IMR-90 (cell line): ENCODE data around the gene ITGB2.

Experiments
- BHLHE40 ChIP-seq: fragments of 150-350 bp; IDR thresholded peaks from 2 replicates; pipeline ENCODE4 v1.6.1; 2016; ENCODE audit warnings: mild to moderate bottlenecking, low read depth, low read length
- CEBPB ChIP-seq: IDR thresholded peaks from 2 replicates; pipeline ENCODE4 v1.6.1; 2012; ENCODE audit warnings: low read depth, low read length, improper control_type of control experiment
- CHD1 ChIP-seq: IDR thresholded peaks from 2 replicates; pipeline ENCODE4 v1.6.1; 2012; ENCODE audit warnings: low read depth, low read length, improper control_type of control experiment
- CTCF ChIP-seq: conservative IDR thresholded peaks from 2 replicates; pipeline ENCODE4 v1.5.1; 2012; ENCODE audit warnings: mild to moderate bottlenecking, low read depth, low read length, improper control_type of control experiment
- MXI1 ChIP-seq: IDR thresholded peaks from 2 replicates; pipeline ENCODE4 v1.6.1; 2012; ENCODE audit warnings: low read depth, mild to moderate bottlenecking, low read length, moderate library complexity, borderline replicate concordance
- POLR2A ChIP-seq: IDR thresholded peaks from 2 replicates; pipeline ENCODE4 v1.6.1; 2012; ENCODE audit warnings: mild to moderate bottlenecking, low read depth, low read length
- RFX5 ChIP-seq: IDR thresholded peaks from 2 replicates; pipeline ENCODE4 v1.8.0; 2012; ENCODE audit warnings: low read depth, mild to moderate bottlenecking, low read length, moderate library complexity

DNA sequence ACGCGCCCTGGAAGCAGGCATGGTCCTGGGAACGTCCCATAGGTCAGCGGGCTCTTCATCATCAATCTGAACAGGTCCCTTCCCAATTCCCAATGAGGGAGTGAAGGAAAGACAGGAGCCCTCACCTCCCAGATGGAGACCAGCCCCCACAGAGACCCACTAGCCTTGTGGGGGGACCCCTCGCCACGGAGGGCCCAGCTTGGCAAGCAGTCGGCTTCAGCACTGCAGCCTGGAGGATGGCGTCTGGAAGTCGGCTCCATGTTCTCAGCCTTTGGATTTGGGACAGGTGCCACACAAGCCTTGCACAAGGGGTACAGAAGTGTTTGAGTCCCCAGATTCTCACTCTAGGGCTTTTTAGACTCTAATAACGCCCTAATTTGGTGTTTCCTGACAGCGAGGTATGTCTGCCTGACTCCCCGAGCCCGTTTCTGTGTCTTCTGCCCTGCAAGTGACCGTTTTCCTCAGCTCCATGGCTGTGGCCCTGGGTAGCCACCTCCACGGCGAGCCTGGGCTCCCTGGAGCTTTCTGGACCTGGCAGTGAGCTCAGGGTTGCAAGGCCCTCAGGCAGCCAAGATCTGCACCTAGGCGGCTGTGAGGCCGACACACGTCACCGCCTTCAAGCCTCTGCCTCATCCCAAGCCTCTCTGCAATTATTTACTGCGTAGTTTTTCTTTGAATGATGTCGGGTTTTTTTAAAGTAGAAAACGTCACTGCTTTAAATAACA, 77.8 kb downstream of the ITGB2 start:
- no peak for TF ChIP-seq CTCF
- no peak for TF ChIP-seq BHLHE40
- no peak for TF ChIP-seq CHD1
- TF ChIP-seq RFX5, result no peak
- no peak for TF ChIP-seq POLR2A
- TF ChIP-seq CEBPB, result no peak
- no peak for TF ChIP-seq MXI1
